HCT116 (cell line): ENCODE results near the gene SNHG17. TPM values are rescaled to one million over a fixed set of nuclear protein-coding genes. Genes with fewer than 3 reads are reported as not detected.

ENCODE experiments used
- ATAC-seq: fragments of 200-7000 bp; cut with Tn5 transposase; 2 replicates; pipeline ENCODE4 v1.9.1; 2020; ENCODE audit warnings: mild to moderate bottlenecking, moderate library complexity
- BruUV-seq: library from RNA; stranded (reverse); fragments of 400-500 nt; replicated peaks from 2 replicates; lab custom pipeline; 2021; lab: Mats Ljungman, UMichigan
- CTCF ChIA-PET: fragments of 300-600 bp; sonication (Branson Sonifier 250); formaldehyde crosslinking; loops from one replicate; lab custom pipeline; 2021; ENCODE audit warnings: antibody characterized with exemption; lab: Charles Lee
- POLR2A ChIA-PET: fragments of 300-600, 350-600 bp; sonication (Branson Sonifier 250); formaldehyde crosslinking; loops from one replicate; lab custom pipeline; 2021; ENCODE audit warnings: antibody characterized with exemption; lab: Charles Lee
- RAD21 ChIA-PET, 2 experiments: fragments of 300-600 bp; sonication (Branson Sonifier 250); formaldehyde crosslinking; loops; one replicate each; lab custom pipeline; 2023; ENCODE audit warnings: low total read pairs in 2 of 2; ENCODE audit not compliant: uncharacterized antibody in 2 of 2, unreplicated experiment in 2 of 2, low non-redundant PET in 1 of 2; lab: Charles Lee
- DNase-seq: peaks from one replicate; pipeline ENCODE4 v3.0.0-alpha.2; 2010; ENCODE audit warnings: low read depth, low spot score
- H2AFZ ChIP-seq: fragments of 200-600 bp; shearing (Covaris generic), sonication (generic); 2 replicates; pipeline ENCODE4 v1.6.1; 2017; ENCODE audit warnings: low read depth, mixed run types, mixed read lengths, antibody characterized with exemption, low read length; ENCODE audit not compliant: poor library complexity, severe bottlenecking
- H3K27ac ChIP-seq: 2 replicates; pipeline ENCODE4 v1.5.1; 2012; ENCODE audit warnings: low read depth, low read length
- H3K27me3 ChIP-seq: fragments of 200-600 bp; sonication (generic); 2 replicates; pipeline ENCODE4 v1.6.1; 2016; ENCODE audit warnings: mixed run types, low read length, mixed read lengths; ENCODE audit not compliant: insufficient read depth
- H3K36me3 ChIP-seq, 2 experiments: fragments of 200-500 bp in 1 of 2; fragments of 200-600 bp in 1 of 2; sonication (Bioruptor generic) in 1 of 2; sonication (generic) in 1 of 2; 2 replicates each; pipeline versions ENCODE4 v1.5.1 to v1.6.1; 2014 to 2016; ENCODE audit warnings: low read length in 2 of 2, inconsistent platforms in 1 of 2, mixed read lengths in 1 of 2, mixed run types in 1 of 2; ENCODE audit not compliant: insufficient read depth in 2 of 2, control insufficient read depth in 1 of 2
- H3K4me1 ChIP-seq, 2 experiments: fragments of 200-600 bp in 1 of 2; sonication (generic) in 1 of 2; 2 replicates each; pipeline versions ENCODE4 v1.5.1 to v1.6.1; 2012 to 2017; ENCODE audit warnings: low read length in 2 of 2, inconsistent platforms in 1 of 2, mild to moderate bottlenecking in 1 of 2, mixed read lengths in 1 of 2, mixed run types in 1 of 2, moderate library complexity in 1 of 2; ENCODE audit not compliant: insufficient read depth in 2 of 2, control insufficient read depth in 1 of 2
- H3K4me2 ChIP-seq: fragments of 200-600 bp; sonication (generic); 2 replicates; pipeline ENCODE4 v1.6.1; 2017; ENCODE audit warnings: mixed run types, low read length, mixed read lengths
- H3K4me3 ChIP-seq, 2 experiments: fragments of 200-600 bp in 1 of 2; sonication (generic) in 1 of 2; replicated peaks in 1 of 2; 2 replicates each; pipeline ENCODE4 v1.5.1; 2011 to 2016; ENCODE audit warnings: low read length in 2 of 2, control low read depth in 1 of 2, low read depth in 1 of 2, mild to moderate bottlenecking in 1 of 2, mixed read lengths in 1 of 2, mixed run types in 1 of 2
- H3K79me2 ChIP-seq: fragments of 200-600 bp; sonication (generic); 2 replicates; pipeline ENCODE4 v1.6.1; 2017; ENCODE audit warnings: mild to moderate bottlenecking, mixed run types, low read length, moderate library complexity, mixed read lengths; ENCODE audit not compliant: insufficient read depth
- H3K9ac ChIP-seq: fragments of 200-600 bp; sonication (generic); 2 replicates; pipeline ENCODE4 v1.6.1; 2016; ENCODE audit warnings: low read length, mixed read lengths
- H3K9me2 ChIP-seq: fragments of 200-600 bp; sonication (generic), shearing (Covaris generic); 2 replicates; pipeline ENCODE4 v1.6.1; 2017; ENCODE audit warnings: mixed run types, mild to moderate bottlenecking, moderate library complexity; ENCODE audit not compliant: insufficient read depth
- H3K9me3 ChIP-seq, 2 experiments: fragments of 200-500 bp in 1 of 2; fragments of 200-600 bp in 1 of 2; sonication (Bioruptor generic) in 1 of 2; sonication (generic) in 1 of 2; 2 replicates each; pipeline ENCODE4 v1.6.1; 2014 to 2017; ENCODE audit warnings: low read length in 2 of 2, mixed read lengths in 2 of 2, inconsistent platforms in 1 of 2, low read depth in 1 of 2, mild to moderate bottlenecking in 1 of 2, mixed run types in 1 of 2, moderate library complexity in 1 of 2; ENCODE audit not compliant: control insufficient read depth in 1 of 2, insufficient read depth in 1 of 2
- H4K20me1 ChIP-seq: fragments of 200-600 bp; sonication (generic), shearing (Covaris generic); 2 replicates; pipeline ENCODE4 v1.6.1; 2017; ENCODE audit warnings: mixed run types, mild to moderate bottlenecking, moderate library complexity; ENCODE audit not compliant: insufficient read depth
- ATF3 ChIP-seq: IDR thresholded peaks from 2 replicates; pipeline ENCODE4 v1.6.1; 2012
- CEBPB ChIP-seq: IDR thresholded peaks from 2 replicates; pipeline ENCODE4 v1.6.1; 2012; ENCODE audit warnings: low read depth
- EZH2phosphoT487 ChIP-seq: fragments of 200-600 bp; IDR thresholded peaks from 2 replicates; pipeline ENCODE4 v1.6.1; 2018; ENCODE audit warnings: antibody characterized with exemption, borderline replicate concordance
- MAX ChIP-seq: IDR thresholded peaks from 2 replicates; pipeline ENCODE4 v1.6.1; 2012
- POLR2A ChIP-seq: IDR thresholded peaks from 2 replicates; pipeline ENCODE4 v1.7.0; 2011; ENCODE audit warnings: borderline replicate concordance; ENCODE audit not compliant: insufficient read depth, insufficient read length; ENCODE audit errors: extremely low read depth
- POLR2AphosphoS5 ChIP-seq: IDR thresholded peaks from 2 replicates; pipeline ENCODE4 v1.6.1; 2011; ENCODE audit warnings: mild to moderate bottlenecking, low read depth, low read length, moderate library complexity
- RAD21 ChIP-seq: IDR thresholded peaks from 2 replicates; pipeline ENCODE4 v1.6.1; 2012; ENCODE audit warnings: low read depth, mild to moderate bottlenecking
- REST ChIP-seq: IDR thresholded peaks from 2 replicates; pipeline ENCODE4 v1.6.1; 2012; ENCODE audit warnings: low read depth
- SP1 ChIP-seq: IDR thresholded peaks from 2 replicates; pipeline ENCODE4 v1.6.1; 2012; ENCODE audit warnings: low read depth
- YY1 ChIP-seq: IDR thresholded peaks from 2 replicates; pipeline ENCODE4 v1.6.1; 2011; ENCODE audit warnings: low read length, low read depth, moderate library complexity, mild to moderate bottlenecking; ENCODE audit not compliant: insufficient replicate concordance; ENCODE audit errors: extremely low read depth
- ZBTB33 ChIP-seq: IDR thresholded peaks from 2 replicates; pipeline ENCODE4 v1.6.1; 2011; ENCODE audit warnings: mild to moderate bottlenecking, low read length, moderate library complexity; ENCODE audit not compliant: insufficient replicate concordance; ENCODE audit errors: extremely low read depth
- ZNF274 ChIP-seq: fragments of 200-500 bp; sonication (Bioruptor generic); IDR thresholded peaks from 2 replicates; pipeline ENCODE4 v1.6.1; 2014; ENCODE audit warnings: mild to moderate bottlenecking, low read depth, low read length, inconsistent platforms
- intact Hi-C: fragments of 100-400 bp; cut with micrococcal nuclease; formaldehyde crosslinking; loops from 2 replicates; pipeline ENCODE4 v1.10.0; 2022
- total RNA-seq: library from RNA; stranded (reverse); gene quantifications from one replicate; pipeline ENCODE4 v1.2.1, GENCODE V29; 2021; ENCODE audit not compliant: unreplicated experiment

The SNHG17 gene
- total RNA-seq, 1 experiment from 2014 or later = 65.7 TPM

- H2AFZ ChIP-seq = no peak overlapping the region
- no peak overlapping the region for H3K4me3 ChIP-seq
- no peak for DNase-seq
- BruUV-seq = no TSS peak
- ChIA-PET RAD21 (no interaction called here), POLR2A (interaction anchor here (1.0 to 1.8 kb wide), 2 partner anchors 9 to 34 kb away, joined by 4 to 6 read pairs; partner anchors contain the start of gene RALGAPB), CTCF (interaction anchor here (2.1 kb wide), 1 partner anchor 9 kb away, joined by 9 read pairs; no protein-coding TSS in a partner anchor)
- H3K79me2 ChIP-seq = peaks cover 24% of the 10 kb centered on the region
- peaks cover 8 to 19% of the 10 kb centered on the region in 2 experiments for H3K36me3 ChIP-seq
- no peak for TF ChIP-seq POLR2AphosphoS5
- no peak for TF ChIP-seq SP1
- TF ChIP-seq REST = no peak
- no peak for TF ChIP-seq RAD21
- no peak for TF ChIP-seq EZH2phosphoT487
- no peak for TF ChIP-seq POLR2A
- TF ChIP-seq YY1 = no peak
- no peak for TF ChIP-seq ATF3
- no peak for TF ChIP-seq CEBPB
- no peak for TF ChIP-seq ZNF274
- TF ChIP-seq MAX = no peak
- no peak for TF ChIP-seq ZBTB33
- H4K20me1 ChIP-seq = peaks cover 10% of the 10 kb centered on the region; the same call in 1 of the 2 replicates
- peaks cover 5 to 17% of the 10 kb centered on the region in 2 experiments for H3K4me1 ChIP-seq
- no peaks in the 10 kb centered on the region for H3K9me3 ChIP-seq
- intact Hi-C loops = no loop called here
- H3K27me3 ChIP-seq = 0 out of 2 replicates have a peak, but pooled peaks cover 3% of the 10 kb centered on the region
- ATAC-seq = no peak
- no peak overlapping the region for H3K27ac ChIP-seq
- H3K4me2 ChIP-seq = no peak overlapping the region
- H3K9ac ChIP-seq = no peak overlapping the region
- no peaks in the 10 kb centered on the region for H3K9me2 ChIP-seq
Observed at GRCh38 chr20:38437796-38438195, 2.7 kb upstream of the SNHG17 start.
